HCT116 (cell line): Measurements from ENCODE around the gene SIRT7. TPM values are rescaled to one million over a fixed set of nuclear protein-coding genes. Genes with fewer than 3 reads are reported as not detected.
A peak's percentile ranks its signal among the peaks of the same experiment; 100 is the strongest.

ENCODE experiments used
- ATAC-seq: fragments of 200-7000 bp; cut with Tn5 transposase; 2 replicates; pipeline ENCODE4 v1.9.1; 2020; ENCODE audit warnings: mild to moderate bottlenecking, moderate library complexity
- BruUV-seq: library from RNA; stranded (reverse); fragments of 400-500 nt; replicated peaks from 2 replicates; lab custom pipeline; 2021; lab: Mats Ljungman, UMichigan
- CTCF ChIA-PET: fragments of 300-600 bp; sonication (Branson Sonifier 250); formaldehyde crosslinking; loops from one replicate; lab custom pipeline; 2021; ENCODE audit warnings: antibody characterized with exemption; lab: Charles Lee
- POLR2A ChIA-PET: fragments of 300-600, 350-600 bp; sonication (Branson Sonifier 250); formaldehyde crosslinking; loops from one replicate; lab custom pipeline; 2021; ENCODE audit warnings: antibody characterized with exemption; lab: Charles Lee
- RAD21 ChIA-PET, 2 experiments: fragments of 300-600 bp; sonication (Branson Sonifier 250); formaldehyde crosslinking; loops; one replicate each; lab custom pipeline; 2023; ENCODE audit warnings: low total read pairs in 2 of 2; ENCODE audit not compliant: uncharacterized antibody in 2 of 2, unreplicated experiment in 2 of 2, low non-redundant PET in 1 of 2; lab: Charles Lee
- DNase-seq: peaks from one replicate; pipeline ENCODE4 v3.0.0-alpha.2; 2010; ENCODE audit warnings: low read depth, low spot score
- H2AFZ ChIP-seq: fragments of 200-600 bp; shearing (Covaris generic), sonication (generic); 2 replicates; pipeline ENCODE4 v1.6.1; 2017; ENCODE audit warnings: low read depth, mixed run types, mixed read lengths, antibody characterized with exemption, low read length; ENCODE audit not compliant: poor library complexity, severe bottlenecking
- H3K27ac ChIP-seq: 2 replicates; pipeline ENCODE4 v1.5.1; 2012; ENCODE audit warnings: low read depth, low read length
- H3K27me3 ChIP-seq: fragments of 200-600 bp; sonication (generic); 2 replicates; pipeline ENCODE4 v1.6.1; 2016; ENCODE audit warnings: mixed run types, low read length, mixed read lengths; ENCODE audit not compliant: insufficient read depth
- H3K36me3 ChIP-seq, 2 experiments: fragments of 200-500 bp in 1 of 2; fragments of 200-600 bp in 1 of 2; sonication (Bioruptor generic) in 1 of 2; sonication (generic) in 1 of 2; 2 replicates each; pipeline versions ENCODE4 v1.5.1 to v1.6.1; 2014 to 2016; ENCODE audit warnings: low read length in 2 of 2, inconsistent platforms in 1 of 2, mixed read lengths in 1 of 2, mixed run types in 1 of 2; ENCODE audit not compliant: insufficient read depth in 2 of 2, control insufficient read depth in 1 of 2
- H3K4me1 ChIP-seq, 2 experiments: fragments of 200-600 bp in 1 of 2; sonication (generic) in 1 of 2; 2 replicates each; pipeline versions ENCODE4 v1.5.1 to v1.6.1; 2012 to 2017; ENCODE audit warnings: low read length in 2 of 2, inconsistent platforms in 1 of 2, mild to moderate bottlenecking in 1 of 2, mixed read lengths in 1 of 2, mixed run types in 1 of 2, moderate library complexity in 1 of 2; ENCODE audit not compliant: insufficient read depth in 2 of 2, control insufficient read depth in 1 of 2
- H3K4me2 ChIP-seq: fragments of 200-600 bp; sonication (generic); 2 replicates; pipeline ENCODE4 v1.6.1; 2017; ENCODE audit warnings: mixed run types, low read length, mixed read lengths
- H3K4me3 ChIP-seq, 2 experiments: fragments of 200-600 bp in 1 of 2; sonication (generic) in 1 of 2; replicated peaks in 1 of 2; 2 replicates each; pipeline ENCODE4 v1.5.1; 2011 to 2016; ENCODE audit warnings: low read length in 2 of 2, control low read depth in 1 of 2, low read depth in 1 of 2, mild to moderate bottlenecking in 1 of 2, mixed read lengths in 1 of 2, mixed run types in 1 of 2
- H3K79me2 ChIP-seq: fragments of 200-600 bp; sonication (generic); 2 replicates; pipeline ENCODE4 v1.6.1; 2017; ENCODE audit warnings: mild to moderate bottlenecking, mixed run types, low read length, moderate library complexity, mixed read lengths; ENCODE audit not compliant: insufficient read depth
- H3K9ac ChIP-seq: fragments of 200-600 bp; sonication (generic); 2 replicates; pipeline ENCODE4 v1.6.1; 2016; ENCODE audit warnings: low read length, mixed read lengths
- H3K9me2 ChIP-seq: fragments of 200-600 bp; sonication (generic), shearing (Covaris generic); 2 replicates; pipeline ENCODE4 v1.6.1; 2017; ENCODE audit warnings: mixed run types, mild to moderate bottlenecking, moderate library complexity; ENCODE audit not compliant: insufficient read depth
- H3K9me3 ChIP-seq, 2 experiments: fragments of 200-500 bp in 1 of 2; fragments of 200-600 bp in 1 of 2; sonication (Bioruptor generic) in 1 of 2; sonication (generic) in 1 of 2; 2 replicates each; pipeline ENCODE4 v1.6.1; 2014 to 2017; ENCODE audit warnings: low read length in 2 of 2, mixed read lengths in 2 of 2, inconsistent platforms in 1 of 2, low read depth in 1 of 2, mild to moderate bottlenecking in 1 of 2, mixed run types in 1 of 2, moderate library complexity in 1 of 2; ENCODE audit not compliant: control insufficient read depth in 1 of 2, insufficient read depth in 1 of 2
- H4K20me1 ChIP-seq: fragments of 200-600 bp; sonication (generic), shearing (Covaris generic); 2 replicates; pipeline ENCODE4 v1.6.1; 2017; ENCODE audit warnings: mixed run types, mild to moderate bottlenecking, moderate library complexity; ENCODE audit not compliant: insufficient read depth
- CTCF ChIP-seq, 3 experiments: fragments of 200-600 bp in 1 of 3; sonication (generic) in 1 of 3; IDR thresholded peaks in 2 of 3; conservative IDR thresholded peaks in 1 of 3; 2 replicates each; pipeline ENCODE4 v1.5.1; 2012 to 2017; ENCODE audit warnings: low read depth in 2 of 3, low read length in 2 of 3, antibody characterized with exemption in 1 of 3, borderline replicate concordance in 1 of 3, control low read depth in 1 of 3, mild to moderate bottlenecking in 1 of 3, mixed read lengths in 1 of 3, mixed run types in 1 of 3, moderate library complexity in 1 of 3; ENCODE audit not compliant: insufficient read depth in 1 of 3
- POLR2AphosphoS5 ChIP-seq: IDR thresholded peaks from 2 replicates; pipeline ENCODE4 v1.6.1; 2011; ENCODE audit warnings: mild to moderate bottlenecking, low read depth, low read length, moderate library complexity
- SIN3A ChIP-seq: IDR thresholded peaks from 2 replicates; pipeline ENCODE4 v1.6.1; 2012; ENCODE audit warnings: low read depth
- intact Hi-C: fragments of 100-400 bp; cut with micrococcal nuclease; formaldehyde crosslinking; loops from 2 replicates; pipeline ENCODE4 v1.10.0; 2022
- total RNA-seq: library from RNA; stranded (reverse); gene quantifications from one replicate; pipeline ENCODE4 v1.2.1, GENCODE V29; 2021; ENCODE audit not compliant: unreplicated experiment

SIRT7 gene
- total RNA-seq, 1 experiment from 2014 or later, result 62.6 TPM

GRCh38 chr17:81902023-81902652, 15.8 kb downstream of the SIRT7 start, which contains the start of gene NPB:
Gene NPB, plus strand, starts transcription at chr17:81902238. Its CDS starts 40 bp downstream, at chr17:81902278.
- RAD21 ChIA-PET, result no interaction called here

More at GRCh38 chr17:81902023-81902652, 15.8 kb downstream of the SIRT7 start, which contains the start of gene NPB:
- ChIA-PET POLR2A (no interaction called here), CTCF (no interaction called here)
- Histone ChIP-seq H3K36me3 (peaks cover 0 to 18% of the 10 kb centered on the region in 2 experiments; a peak in 1 of 4 replicates), H3K4me1 (peaks cover 24 to 44% of the 10 kb centered on the region in 2 experiments), H3K27me3 (no peaks in the 10 kb centered on the region), H2AFZ (no peak within 1 kb of the TSS), H4K20me1 (no peaks in the 10 kb centered on the region), H3K9me2 (no peaks in the 10 kb centered on the region), H3K79me2 (no peaks in the 10 kb centered on the region; the same call in 1 of the 2 replicates), H3K9me3 (no peaks in the 10 kb centered on the region), H3K9ac (peak within 1 kb of the TSS; percentile 16; the same call in 1 of the 2 replicates), H3K4me2 (peak within 1 kb of the TSS; percentile 50), H3K4me3 (peak within 1 kb of the TSS in 1 of 2 experiments; percentile 21; a peak in 1 of 4 replicates), H3K27ac (peak within 1 kb of the TSS; percentile 10; the same call in 1 of the 2 replicates)
- intact Hi-C loops, result no loop called here
- BruUV-seq, result no TSS peak
- ATAC-seq, result peak; percentile 25
- TF ChIP-seq SIN3A (no peak), POLR2AphosphoS5 (peak; percentile 26; the same call in 1 of the 2 replicates), CTCF (IDR thresholded peaks at IDR 0.05 in 2 of 3, conservative IDR thresholded peaks at IDR 0.05 in 1 of 3; ENCODE audit: borderline replicate concordance in 1 of 3, insufficient read depth in 1 of 3, low read depth in 2 of 3, low read length in 2 of 3) (no peak)
- DNase-seq, result no peak
